ENCODE results near the gene MRPS22. TPM values are rescaled to one million over a fixed set of nuclear protein-coding genes. Genes with fewer than 3 reads are reported as not detected.

The MRPS22 gene
- total RNA-seq, 1 experiment from 2014 or later: 45.7 TPM

DNA sequence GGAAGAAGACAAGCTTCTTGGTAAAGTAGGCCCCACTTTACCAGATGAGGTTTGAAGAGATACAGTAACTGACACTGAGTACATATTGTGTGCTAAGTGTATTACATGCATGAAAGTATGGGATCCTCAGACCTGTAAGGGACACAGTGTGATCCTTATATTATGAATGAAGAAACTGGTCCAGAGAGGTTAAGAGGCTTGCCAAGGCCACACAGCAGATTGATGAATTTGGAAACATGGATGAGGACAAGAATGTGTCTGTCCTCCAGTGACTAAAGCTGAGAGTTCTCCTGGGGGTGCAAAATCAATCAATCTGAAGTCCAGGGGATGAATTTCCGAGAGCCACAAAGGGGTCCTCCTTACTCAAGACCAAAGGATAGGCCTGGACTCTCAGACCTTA, 31.4 kb upstream of the MRPS22 start:
- Histone ChIP-seq H4K91ac (ENCODE audit: insufficient read length, low read depth, low read length) (no peak overlapping the region), H3K9me3 (ENCODE audit: control insufficient read depth, low read depth, low read length) (no peaks in the 10 kb centered on the region), H2BK20ac (ENCODE audit: low read depth, low read length, poor library complexity, severe bottlenecking) (no peak overlapping the region), H3K23ac (ENCODE audit: insufficient read length, low read depth, low read length) (no peak overlapping the region), H3K79me1 (ENCODE audit: insufficient read depth, low read depth, low read length, poor library complexity, severe bottlenecking) (no peaks in the 10 kb centered on the region), H3K4ac (ENCODE audit: low read depth, low read length) (no peak overlapping the region), H2BK5ac (ENCODE audit: insufficient read length, low read length) (no peak overlapping the region), H2AK5ac (ENCODE audit: insufficient read length, low read length) (no peak overlapping the region), H2AFZ (ENCODE audit: low read length) (no peak overlapping the region), H3K4me2 (ENCODE audit: insufficient read depth, insufficient read length, low read length) (no peak overlapping the region), H4K20me1 (ENCODE audit: control insufficient read depth, insufficient read depth, insufficient read length) (no peaks in the 10 kb centered on the region), H3K56ac (ENCODE audit: insufficient read length, low read depth, low read length) (no peak overlapping the region), H4K5ac (ENCODE audit: insufficient read length, low read depth, low read length) (no peak overlapping the region), H3K79me2 (ENCODE audit: insufficient read depth, low read length) (no peaks in the 10 kb centered on the region), H3K9ac (ENCODE audit: extremely low read depth, insufficient read length, low read length) (no peak overlapping the region), H2BK12ac (ENCODE audit: insufficient read length, low read depth, low read length) (no peak overlapping the region), H3T11ph (ENCODE audit: low read length) (no peak overlapping the region), H3K23me2 (ENCODE audit: insufficient read length, low read depth, low read length, poor library complexity, severe bottlenecking) (no peaks in the 10 kb centered on the region), H2BK120ac (ENCODE audit: low read depth, low read length, poor library complexity, severe bottlenecking) (no peak overlapping the region), H3K14ac (ENCODE audit: insufficient read depth, low read length) (no peak overlapping the region), H3K27me3 (ENCODE audit: insufficient read depth, low read length) (no peaks in the 10 kb centered on the region), H3K18ac (ENCODE audit: insufficient read length, low read depth, low read length) (no peak overlapping the region), H2BK15ac (ENCODE audit: low read depth, low read length) (no peak overlapping the region), H3K27ac (ENCODE audit: insufficient read length, low read depth, low read length) (no peak overlapping the region), H3K4me1 (ENCODE audit: insufficient read depth, low read length) (no peaks in the 10 kb centered on the region), H4K8ac (replicated peaks; ENCODE audit: insufficient read length, low read depth, low read length) (no peak overlapping the region)
- H3K4me3 Mint-ChIP-seq: no peak overlapping the region
- WGBS (ENCODE audit: extremely low coverage, insufficient read length, low lambda C conversion rate): no CpG with 5 or more reads among the region's 1 CpG
- H3K4me1 Mint-ChIP-seq: peaks cover 17 to 21% of the 10 kb centered on the region in 2 experiments
- TF ChIP-seq, protein P1, sequence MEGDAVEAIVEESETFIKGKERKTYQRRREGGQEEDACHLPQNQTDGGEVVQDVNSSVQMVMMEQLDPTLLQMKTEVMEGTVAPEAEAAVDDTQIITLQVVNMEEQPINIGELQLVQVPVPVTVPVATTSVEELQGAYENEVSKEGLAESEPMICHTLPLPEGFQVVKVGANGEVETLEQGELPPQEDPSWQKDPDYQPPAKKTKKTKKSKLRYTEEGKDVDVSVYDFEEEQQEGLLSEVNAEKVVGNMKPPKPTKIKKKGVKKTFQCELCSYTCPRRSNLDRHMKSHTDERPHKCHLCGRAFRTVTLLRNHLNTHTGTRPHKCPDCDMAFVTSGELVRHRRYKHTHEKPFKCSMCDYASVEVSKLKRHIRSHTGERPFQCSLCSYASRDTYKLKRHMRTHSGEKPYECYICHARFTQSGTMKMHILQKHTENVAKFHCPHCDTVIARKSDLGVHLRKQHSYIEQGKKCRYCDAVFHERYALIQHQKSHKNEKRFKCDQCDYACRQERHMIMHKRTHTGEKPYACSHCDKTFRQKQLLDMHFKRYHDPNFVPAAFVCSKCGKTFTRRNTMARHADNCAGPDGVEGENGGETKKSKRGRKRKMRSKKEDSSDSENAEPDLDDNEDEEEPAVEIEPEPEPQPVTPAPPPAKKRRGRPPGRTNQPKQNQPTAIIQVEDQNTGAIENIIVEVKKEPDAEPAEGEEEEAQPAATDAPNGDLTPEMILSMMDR (conservative IDR thresholded peaks at IDR 0.05): no peak
- no peaks in the 10 kb centered on the region for H3K36me3 Mint-ChIP-seq (ENCODE audit: insufficient read depth in 1 of 3, low read depth in 3 of 3)
- no peak overlapping the region for H3K27ac Mint-ChIP-seq
- H3K27me3 Mint-ChIP-seq (ENCODE audit: low read depth): peaks cover 29% of the 10 kb centered on the region
- DNase-seq: no peak
- H3K9me3 Mint-ChIP-seq: no peaks in the 10 kb centered on the region

Data from H9 (cell line).